GM10266 (cell line): ENCODE results near the gene CTTNBP2.

Experiments used
- DNase-seq: peaks from one replicate; pipeline ENCODE4 v3.0.0; 2012; ENCODE audit errors: extremely low spot score
- TF ChIP-seq, protein P1 (sequence below): IDR thresholded peaks from 2 replicates; pipeline ENCODE4 v1.5.1; 2012; ENCODE audit warnings: mild to moderate bottlenecking, low read depth; ENCODE audit not compliant: control insufficient read depth, insufficient read depth; ENCODE audit errors: missing control alignments

CTTNBP2 gene

DNA sequence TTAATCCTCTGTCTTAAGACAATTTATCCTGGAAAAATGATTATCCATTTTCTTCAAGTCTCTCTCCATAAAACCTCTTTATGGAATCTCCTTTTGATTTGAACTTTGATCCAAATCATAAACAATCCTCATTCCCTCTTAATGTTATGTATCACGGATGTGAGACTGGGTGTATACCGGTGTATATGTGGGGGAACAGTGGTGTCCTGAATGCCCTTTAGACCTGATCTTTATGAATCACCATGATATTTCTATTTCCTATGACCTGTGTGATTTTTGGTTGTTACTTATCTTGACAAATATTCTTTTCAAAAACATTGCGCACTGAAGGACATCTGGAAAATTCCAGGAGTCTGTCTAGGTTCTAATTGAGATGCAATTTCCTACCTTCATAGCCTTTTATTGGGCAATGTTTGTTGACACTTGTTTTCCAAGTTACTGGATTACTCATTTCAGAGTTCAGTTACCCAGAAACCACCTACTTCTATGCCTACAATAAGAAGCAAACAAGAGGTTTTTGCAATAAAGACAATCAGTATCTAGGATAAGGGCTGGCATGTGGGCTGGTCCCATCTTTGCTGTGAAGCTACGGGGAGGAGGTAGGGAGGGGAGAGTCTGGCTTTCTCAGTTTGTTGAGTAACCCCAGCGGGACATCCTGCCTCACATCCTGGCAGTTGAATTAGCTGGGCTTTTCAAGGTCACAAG, 190.4 kb downstream of the CTTNBP2 start:
- TF ChIP-seq, protein P1, sequence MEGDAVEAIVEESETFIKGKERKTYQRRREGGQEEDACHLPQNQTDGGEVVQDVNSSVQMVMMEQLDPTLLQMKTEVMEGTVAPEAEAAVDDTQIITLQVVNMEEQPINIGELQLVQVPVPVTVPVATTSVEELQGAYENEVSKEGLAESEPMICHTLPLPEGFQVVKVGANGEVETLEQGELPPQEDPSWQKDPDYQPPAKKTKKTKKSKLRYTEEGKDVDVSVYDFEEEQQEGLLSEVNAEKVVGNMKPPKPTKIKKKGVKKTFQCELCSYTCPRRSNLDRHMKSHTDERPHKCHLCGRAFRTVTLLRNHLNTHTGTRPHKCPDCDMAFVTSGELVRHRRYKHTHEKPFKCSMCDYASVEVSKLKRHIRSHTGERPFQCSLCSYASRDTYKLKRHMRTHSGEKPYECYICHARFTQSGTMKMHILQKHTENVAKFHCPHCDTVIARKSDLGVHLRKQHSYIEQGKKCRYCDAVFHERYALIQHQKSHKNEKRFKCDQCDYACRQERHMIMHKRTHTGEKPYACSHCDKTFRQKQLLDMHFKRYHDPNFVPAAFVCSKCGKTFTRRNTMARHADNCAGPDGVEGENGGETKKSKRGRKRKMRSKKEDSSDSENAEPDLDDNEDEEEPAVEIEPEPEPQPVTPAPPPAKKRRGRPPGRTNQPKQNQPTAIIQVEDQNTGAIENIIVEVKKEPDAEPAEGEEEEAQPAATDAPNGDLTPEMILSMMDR = no peak
- DNase-seq = no peak

DNA sequence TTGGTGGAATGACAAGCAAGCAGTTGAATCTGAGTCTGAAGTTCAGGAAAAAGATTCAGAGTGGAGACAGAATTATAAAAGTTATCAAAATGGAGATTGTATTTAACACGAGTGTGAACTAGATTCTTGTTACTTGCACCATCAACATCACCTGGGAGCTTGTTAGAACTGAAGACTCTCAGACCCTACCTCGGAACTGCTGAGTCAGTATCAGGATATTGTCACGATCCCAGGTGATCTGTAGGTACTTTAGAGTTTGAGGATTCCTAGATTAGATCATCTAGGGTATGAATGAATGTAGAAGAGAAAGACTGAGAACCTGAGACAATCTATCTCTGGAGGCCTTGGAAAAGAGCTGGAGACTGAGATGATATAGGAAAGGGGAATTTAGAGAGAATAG, 194.1 kb downstream of the CTTNBP2 start:
- TF ChIP-seq, protein P1 = no peak
- no peak for DNase-seq

DNA sequence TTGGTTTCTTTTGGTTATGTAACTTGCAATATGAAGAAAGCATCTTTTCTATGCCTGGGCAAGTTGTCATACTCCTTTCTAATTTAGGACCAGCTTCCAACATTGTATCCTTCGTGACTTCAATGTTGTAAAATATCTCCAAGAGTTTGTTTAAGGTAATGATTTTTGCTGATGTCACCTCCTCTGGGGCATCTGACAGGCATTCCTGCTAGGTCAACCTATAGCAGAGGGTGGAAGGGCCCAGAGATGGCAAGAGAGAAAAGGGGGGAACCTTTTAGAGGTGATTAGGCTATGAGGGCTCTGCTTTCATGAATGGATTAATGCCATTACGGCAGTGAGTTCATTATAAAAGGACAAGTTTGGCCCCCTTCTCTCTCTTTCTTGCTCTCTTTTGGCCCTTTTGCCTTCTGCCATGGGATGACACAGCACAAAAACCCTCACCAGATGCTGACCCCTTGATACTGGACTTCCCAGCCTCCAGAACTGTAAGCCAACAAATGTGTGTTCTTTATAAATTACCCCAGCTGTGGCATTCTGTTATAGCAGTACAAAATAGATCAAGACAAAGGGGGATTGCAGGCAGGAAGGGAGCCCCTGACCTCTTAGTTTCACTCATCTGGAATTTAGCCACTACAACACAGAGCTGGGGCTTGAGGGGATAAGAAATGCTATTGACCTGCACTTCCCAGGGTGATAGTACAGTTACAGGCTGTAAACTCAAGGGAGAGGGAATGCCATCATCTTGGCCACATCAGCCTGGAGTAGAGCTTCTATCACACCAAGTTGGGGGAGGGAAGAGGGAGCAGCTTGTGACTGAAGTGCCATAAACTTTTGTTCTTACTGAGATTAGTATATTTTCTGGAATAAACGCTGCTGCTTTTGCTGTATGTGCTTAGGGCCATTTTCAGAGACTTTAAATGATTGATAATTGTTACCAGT, 197.5 kb downstream of the CTTNBP2 start:
- no peak for DNase-seq
- TF ChIP-seq, protein P1 = no peak

DNA sequence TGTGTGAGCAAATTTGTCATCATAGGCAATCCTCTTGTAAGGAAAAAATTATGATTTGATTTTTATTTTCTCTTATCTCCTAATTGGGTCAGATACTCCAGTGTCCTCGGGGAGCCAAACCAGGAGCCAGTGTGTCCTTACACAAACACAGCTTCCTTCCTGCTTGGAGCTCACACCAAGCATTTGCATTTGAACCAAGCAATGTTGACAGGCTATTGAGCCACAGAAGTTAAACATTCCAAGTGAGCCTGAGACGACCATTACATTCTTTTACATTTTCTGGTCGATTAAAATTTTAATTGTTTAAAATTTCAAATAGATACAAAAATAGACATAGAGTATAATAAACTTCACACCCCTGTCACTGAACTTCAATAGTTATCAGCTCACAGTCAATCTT, 198.6 kb downstream of the CTTNBP2 start:
- no peak for DNase-seq
- TF ChIP-seq, protein P1 = no peak

DNA sequence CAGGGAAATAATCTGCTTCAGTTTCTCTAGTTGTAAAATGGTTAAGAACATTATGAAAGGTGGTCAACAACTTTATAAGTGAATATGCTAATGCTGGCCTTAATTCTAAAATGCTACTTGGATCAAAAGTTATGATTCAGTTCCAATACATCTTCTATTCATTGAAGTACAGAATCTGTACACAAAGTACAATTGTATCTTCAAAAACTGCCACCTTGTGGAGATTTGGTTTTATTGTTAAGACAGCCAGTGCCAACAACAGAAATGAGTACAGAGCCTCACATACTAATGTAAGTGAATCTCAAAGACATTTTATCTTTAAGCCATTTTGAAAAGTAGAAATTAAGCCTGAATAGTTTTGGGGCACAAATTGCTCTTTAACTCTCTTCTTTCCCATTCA, 199.4 kb downstream of the CTTNBP2 start:
- TF ChIP-seq, protein P1 = peak; percentile 41
- peak; percentile 28 for DNase-seq

DNA sequence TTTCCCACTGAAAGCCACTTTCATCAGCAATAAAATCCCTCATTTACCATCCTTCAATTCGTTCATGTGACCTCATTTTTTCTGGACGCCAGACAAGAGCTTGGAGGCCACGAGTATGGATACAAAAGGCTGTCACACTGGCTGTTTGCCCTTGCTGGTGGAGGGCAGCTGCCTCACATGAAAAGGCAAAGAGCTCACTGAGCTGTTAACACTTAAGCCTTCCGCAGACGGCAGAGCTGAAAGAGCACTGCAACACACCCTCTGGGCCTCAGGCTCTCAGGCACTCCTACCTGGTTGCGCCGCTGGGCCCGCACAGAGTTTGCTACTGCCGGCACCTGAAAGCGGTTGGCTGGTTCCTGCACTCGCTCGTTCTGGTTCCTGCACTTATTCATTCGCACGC, 199.9 kb downstream of the CTTNBP2 start:
- TF ChIP-seq, protein P1 = no peak
- DNase-seq = no peak

DNA sequence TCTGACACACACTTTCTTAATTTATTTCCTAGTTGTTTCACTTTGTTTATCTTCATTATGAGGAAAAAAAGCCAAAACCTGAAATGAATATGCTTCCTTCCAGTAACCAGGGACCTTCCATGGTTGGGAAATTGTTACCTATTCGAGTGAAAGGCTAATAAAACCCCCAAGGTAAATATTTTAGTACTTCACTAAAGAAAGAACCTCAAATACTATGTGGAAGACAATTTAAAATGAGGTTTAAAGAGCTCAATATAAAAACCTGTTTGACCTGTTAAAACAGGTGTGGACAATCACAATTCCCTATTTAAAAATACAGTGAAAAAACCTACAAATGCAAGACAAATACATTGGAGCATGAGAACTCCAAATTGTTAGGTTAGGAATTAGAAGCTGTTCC, 200.8 kb downstream of the CTTNBP2 start:
- TF ChIP-seq, protein P1 = no peak
- DNase-seq = no peak
